Renal pelvis (tissue), 4 donors: ENCODE measurements around the gene TLE4. TPM values are rescaled to one million over a fixed set of nuclear protein-coding genes. Genes with fewer than 3 reads are reported as not detected.

ENCODE experiments used
- DNase-seq: peaks from one replicate; pipeline ENCODE4 v3.0.0-alpha.2; 2013
- polyA plus RNA-seq, 3 donors: library from polyadenylated mRNA; unstranded; fragments of 120-200 nt; gene quantifications; one replicate each; pipeline ENCODE4 v1.2.1, GENCODE V29; 2013; ENCODE audit not compliant: insufficient read length in 3 of 3

The TLE4 gene
- polyA plus RNA-seq, 3 donors: 61.1 to 66.8 (median 64.2) TPM

GRCh38 chr9:79661886-79662536, 90.2 kb downstream of the TLE4 start:
- DNase-seq: no peak

- peak; percentile 48 for DNase-seq
These were observed 90.8 kb downstream of the TLE4 start for GRCh38 chr9:79662537-79662956.

- no peak for DNase-seq
These were observed 91.5 kb downstream of the TLE4 start for GRCh38 chr9:79663300-79663699.

- DNase-seq: peak; percentile 30
These were observed 92.1 kb downstream of the TLE4 start for GRCh38 chr9:79663878-79664277.

- DNase-seq: no peak
These were observed 92.6 kb downstream of the TLE4 start for GRCh38 chr9:79664375-79664831.

GRCh38 chr9:79665369-79665768, 93.6 kb downstream of the TLE4 start:
- no peak for DNase-seq

GRCh38 chr9:79665931-79666330, 94.2 kb downstream of the TLE4 start:
- no peak for DNase-seq

GRCh38 chr9:79667120-79667519, 95.4 kb downstream of the TLE4 start:
- no peak for DNase-seq

GRCh38 chr9:79667817-79668436, 96.2 kb downstream of the TLE4 start:
- DNase-seq: no peak

GRCh38 chr9:79668956-79669355, 97.2 kb downstream of the TLE4 start:
- DNase-seq: no peak

- no peak for DNase-seq
These were observed 98.7 kb downstream of the TLE4 start for GRCh38 chr9:79670269-79670961.

GRCh38 chr9:79671558-79671957, 99.8 kb downstream of the TLE4 start:
- no peak for DNase-seq

- no peak for DNase-seq
These were observed 100.5 kb downstream of the TLE4 start for GRCh38 chr9:79672236-79672635.

- DNase-seq: no peak
These were observed 101.1 kb downstream of the TLE4 start for GRCh38 chr9:79672891-79673290.

- no peak for DNase-seq
These were observed 101.8 kb downstream of the TLE4 start for GRCh38 chr9:79673614-79674013.

GRCh38 chr9:79674052-79674777, 102.5 kb downstream of the TLE4 start:
- DNase-seq: no peak

- DNase-seq: no peak
These were observed 109.8 kb downstream of the TLE4 start for GRCh38 chr9:79681576-79681975.

GRCh38 chr9:79682076-79682736, 110.4 kb downstream of the TLE4 start:
- DNase-seq: peak; percentile 74

GRCh38 chr9:79684059-79684458, 112.3 kb downstream of the TLE4 start:
- no peak for DNase-seq

GRCh38 chr9:79684711-79685575, 113.2 kb downstream of the TLE4 start:
- DNase-seq: no peak

GRCh38 chr9:79685577-79685976, 113.8 kb downstream of the TLE4 start:
- no peak for DNase-seq
